ENCODE results near the gene AJAP1.

AJAP1 gene

GRCh38 chr1:4678066-4678717 lies 23.8 kb downstream of the AJAP1 start:
- no peak for TF ChIP-seq CTCF (IDR thresholded peaks at IDR 0.05; ENCODE audit: insufficient read depth, missing control alignments)
- DNase-seq (ENCODE audit: insufficient read length, low spot score), result no peak

GRCh38 chr1:4681026-4681425 lies 26.6 kb downstream of the AJAP1 start:
- FAIRE-seq (no peak), DNase-seq (ENCODE audit: insufficient read length, low spot score) (no peak)

More at GRCh38 chr1:4678066-4678717, 23.8 kb downstream of the AJAP1 start:
- no peak for FAIRE-seq

GRCh38 chr1:4682607-4683220 lies 28.3 kb downstream of the AJAP1 start:
- DNase-seq (ENCODE audit: insufficient read length, low spot score), result no peak
- no peak for TF ChIP-seq CTCF (IDR thresholded peaks at IDR 0.05; ENCODE audit: insufficient read depth, missing control alignments)
- no peak for FAIRE-seq

More at GRCh38 chr1:4681026-4681425, 26.6 kb downstream of the AJAP1 start:
- no peak for TF ChIP-seq CTCF (IDR thresholded peaks at IDR 0.05; ENCODE audit: insufficient read depth, missing control alignments)

GRCh38 chr1:4684136-4684535 lies 29.7 kb downstream of the AJAP1 start:
- FAIRE-seq, result no peak

GRCh38 chr1:4684864-4685522 lies 30.6 kb downstream of the AJAP1 start:
- FAIRE-seq (no peak), DNase-seq (ENCODE audit: insufficient read length, low spot score) (no peak)
- TF ChIP-seq CTCF (IDR thresholded peaks at IDR 0.05; ENCODE audit: insufficient read depth, missing control alignments), result no peak

More at GRCh38 chr1:4684136-4684535, 29.7 kb downstream of the AJAP1 start:
- TF ChIP-seq CTCF (IDR thresholded peaks at IDR 0.05; ENCODE audit: insufficient read depth, missing control alignments), result no peak
- DNase-seq (ENCODE audit: insufficient read length, low spot score), result no peak

- no peak for TF ChIP-seq CTCF (IDR thresholded peaks at IDR 0.05; ENCODE audit: insufficient read depth, missing control alignments)
- FAIRE-seq (no peak), DNase-seq (ENCODE audit: insufficient read length, low spot score) (no peak)
Observed at GRCh38 chr1:4685523-4685865, 31.1 kb downstream of the AJAP1 start.

GRCh38 chr1:4687943-4688342 lies 33.5 kb downstream of the AJAP1 start:
- FAIRE-seq (no peak), DNase-seq (ENCODE audit: insufficient read length, low spot score) (no peak)
- TF ChIP-seq CTCF (IDR thresholded peaks at IDR 0.05; ENCODE audit: insufficient read depth, missing control alignments), result no peak
